ENCODE measurements around the gene PALLD. TPM values are rescaled to one million over a fixed set of nuclear protein-coding genes. Genes with fewer than 3 reads are reported as not detected.

Gene PALLD
- total and polyA plus RNA-seq, 2 of the 8 experiments (the other 6 are each of a cell fraction or from before 2014, with no cell fraction given) = 10.5 to 25.0 TPM

- Histone ChIP-seq H2BK120ac (replicated peaks; ENCODE audit: low read depth, low read length) (no peak overlapping the region), H4K20me1 (replicated peaks in 1 of 2; ENCODE audit: control insufficient read depth in 1 of 2, insufficient read depth in 2 of 2, low read length in 2 of 2) (no peaks in the 10 kb centered on the region), H4K91ac (replicated peaks; ENCODE audit: insufficient read length, low read length) (no peak overlapping the region), H3K27me3 (replicated peaks in 1 of 4; ENCODE audit: control insufficient read depth in 3 of 4, extremely low read depth in 1 of 4, insufficient read depth in 3 of 4, low read length in 3 of 4) (no peaks in the 10 kb centered on the region; a peak in 1 of 7 replicates), H3K56ac (replicated peaks; ENCODE audit: insufficient read length, low read depth, low read length) (no peak overlapping the region), H2BK5ac (ENCODE audit: low read depth, low read length) (no peak overlapping the region), H2BK15ac (ENCODE audit: low read length) (no peak overlapping the region), H2BK12ac (ENCODE audit: low read depth, low read length) (no peak overlapping the region), H4K8ac (ENCODE audit: extremely low read depth, insufficient read depth, low read length) (no peak overlapping the region), H2BK20ac (ENCODE audit: low read length) (no peak overlapping the region), H3K9ac (replicated peaks in 1 of 4; ENCODE audit: extremely low read depth in 1 of 4, low read depth in 3 of 4, low read length in 3 of 4) (no peak overlapping the region), H3K14ac (ENCODE audit: insufficient read length) (no peak overlapping the region), H3K27ac (ENCODE audit: low read depth, low read length) (no peak overlapping the region), H2AFZ (ENCODE audit: low read length) (peak overlapping the region; percentile 74; the same call in 1 of the 2 replicates), H3K36me3 (ENCODE audit: control insufficient read depth in 2 of 4, insufficient read depth in 4 of 4, low read length in 3 of 4) (no peaks in the 10 kb centered on the region), H3K79me2 (ENCODE audit: control insufficient read depth in 1 of 2, insufficient read depth in 2 of 2, low read length in 2 of 2) (no peaks in the 10 kb centered on the region), H3K4me3 (ENCODE audit: extremely low read depth in 1 of 4, insufficient read depth in 2 of 4, low read depth in 3 of 4, low read length in 4 of 4) (no peak overlapping the region), H3K4me2 (ENCODE audit: insufficient read depth in 1 of 2, low read depth in 2 of 2, low read length in 2 of 2) (no peak overlapping the region), H3K9me3 (ENCODE audit: insufficient read depth in 2 of 2, low read depth in 1 of 2, low read length in 1 of 2) (no peaks in the 10 kb centered on the region), H3K18ac (ENCODE audit: extremely low read depth, low read length) (no peak overlapping the region), H3K79me1 (ENCODE audit: low read depth, low read length) (no peaks in the 10 kb centered on the region), H3K23ac (ENCODE audit: insufficient read length) (no peak overlapping the region), H2AK5ac (ENCODE audit: low read depth, low read length) (no peak overlapping the region), H3K4me1 (replicated peaks in 1 of 4; ENCODE audit: control insufficient read depth in 3 of 4, insufficient read depth in 4 of 4, low read length in 3 of 4) (no peaks in the 10 kb centered on the region; a peak in 1 of 7 replicates), H3K4ac (replicated peaks; ENCODE audit: insufficient read length, low read depth, low read length) (no peak overlapping the region), H4K5ac (ENCODE audit: insufficient read length, low read depth, low read length) (no peak overlapping the region), H3K23me2 (ENCODE audit: low read depth, low read length) (no peaks in the 10 kb centered on the region)
- POLR2A ChIA-PET (ENCODE audit: partially characterized antibody) = no interaction called here
- TF ChIP-seq HDAC2 (IDR thresholded peaks at IDR 0.05; ENCODE audit: borderline replicate concordance in 1 of 2, low read depth in 2 of 2, low read length in 2 of 2) (no peak), RAD21 (IDR thresholded peaks at IDR 0.05 in 1 of 2, conservative IDR thresholded peaks at IDR 0.05 in 1 of 2; ENCODE audit: low read depth in 2 of 2, low read length in 2 of 2) (no peak), RBBP5 (IDR thresholded peaks at IDR 0.05; ENCODE audit: borderline replicate concordance, low read depth, low read length) (no peak), SRF (IDR thresholded peaks at IDR 0.05; ENCODE audit: low read depth, low read length) (no peak), MAFK (IDR thresholded peaks at IDR 0.05; ENCODE audit: low read depth, low read length) (no peak), CHD1 (IDR thresholded peaks at IDR 0.05; ENCODE audit: low read depth, low read length) (no peak), MAX (IDR thresholded peaks at IDR 0.05) (no peak), BACH1 (IDR thresholded peaks at IDR 0.05; ENCODE audit: low read length) (no peak), JUND (IDR thresholded peaks at IDR 0.05; ENCODE audit: low read length) (no peak)
- no peak for FAIRE-seq
- WGBS, 2 experiments (ENCODE audit: extremely low coverage in 1 of 2, insufficient coverage in 1 of 2, insufficient read length in 1 of 2, insufficient replicate concordance in 2 of 2, low coverage in 1 of 2, low lambda C conversion rate in 2 of 2, missing lambda C conversion rate in 1 of 2) = 84% methylated on average over 2 of the region's 2 CpGs; no CpG with 5 or more reads in 1 of the 2 experiments
- DNase-seq (ENCODE audit: low read depth in 1 of 2, low spot score in 2 of 2) = no peak
- CTCF ChIA-PET (ENCODE audit: partially characterized antibody) = interaction anchor here (1.0 kb wide), 1 partner anchor 29 kb away, joined by 3 read pairs; no protein-coding TSS in a partner anchor
Observed at GRCh38 chr4:168485156-168485910, 11.5 kb upstream of the PALLD start.

Data from H1 (cell line).